ENCODE results near the gene RPS16.

RPS16 gene

GRCh38 chr19:39406656-39407409 is 28.9 kb downstream of the RPS16 start, which contains the start of gene ZFP36:
TSS of gene ZFP36 (plus strand) at chr19:39406847. CDS start at chr19:39406905, 58 bp downstream.
- peaks cover 13% of the 10 kb centered on the region for H3K27me3 ChIP-seq (ENCODE audit: control insufficient read depth, insufficient read depth, low read length, poor library complexity, severe bottlenecking)
- H3K9me3 ChIP-seq (ENCODE audit: control insufficient read depth, low read length), result no peaks in the 10 kb centered on the region
- peaks cover 39% of the 10 kb centered on the region for H3K4me1 ChIP-seq (ENCODE audit: control insufficient read depth, insufficient read depth, low read length)
- WGBS, 2 experiments, result 0 to 1% methylated on average over 56 of the region's 56 CpGs
- H3K27ac ChIP-seq (ENCODE audit: insufficient read depth, low read depth, low read length, poor library complexity, severe bottlenecking), result no peak within 1 kb of the TSS
- no peaks in the 10 kb centered on the region for H3K36me3 ChIP-seq (ENCODE audit: control insufficient read depth, insufficient read depth, low read length)
- peak within 1 kb of the TSS; percentile 56 for H3K4me3 ChIP-seq (ENCODE audit: insufficient read depth, low read depth, low read length)

- peaks cover 13% of the 10 kb centered on the region for H3K27me3 ChIP-seq (ENCODE audit: control insufficient read depth, insufficient read depth, low read length, poor library complexity, severe bottlenecking)
- no peaks in the 10 kb centered on the region for H3K9me3 ChIP-seq (ENCODE audit: control insufficient read depth, low read length)
- peak overlapping the region; percentile 56 for H3K4me3 ChIP-seq (ENCODE audit: insufficient read depth, low read depth, low read length)
- 19% methylated on average over 22 of the region's 22 CpGs for WGBS, 2 experiments
- H3K27ac ChIP-seq (ENCODE audit: insufficient read depth, low read depth, low read length, poor library complexity, severe bottlenecking), result no peak overlapping the region
- no peaks in the 10 kb centered on the region for H3K36me3 ChIP-seq (ENCODE audit: control insufficient read depth, insufficient read depth, low read length)
- H3K4me1 ChIP-seq (ENCODE audit: control insufficient read depth, insufficient read depth, low read length), result peaks cover 36% of the 10 kb centered on the region
These were observed 29.6 kb downstream of the RPS16 start for GRCh38 chr19:39405958-39406655.

GRCh38 chr19:39405261-39405957 is 30.3 kb downstream of the RPS16 start:
- whole genome bisulfite sequencing, 2 experiments, result 90 to 91% methylated on average over 17 of the region's 17 CpGs
- Histone ChIP-seq H3K4me1 (ENCODE audit: control insufficient read depth, insufficient read depth, low read length) (peaks cover 29% of the 10 kb centered on the region), H3K4me3 (ENCODE audit: insufficient read depth, low read depth, low read length) (no peak overlapping the region), H3K27ac (ENCODE audit: insufficient read depth, low read depth, low read length, poor library complexity, severe bottlenecking) (no peak overlapping the region), H3K36me3 (ENCODE audit: control insufficient read depth, insufficient read depth, low read length) (no peaks in the 10 kb centered on the region), H3K9me3 (ENCODE audit: control insufficient read depth, low read length) (no peaks in the 10 kb centered on the region), H3K27me3 (ENCODE audit: control insufficient read depth, insufficient read depth, low read length, poor library complexity, severe bottlenecking) (peaks cover 13% of the 10 kb centered on the region)

GRCh38 chr19:39403331-39404312 is 32.1 kb downstream of the RPS16 start:
- Histone ChIP-seq H3K36me3 (ENCODE audit: control insufficient read depth, insufficient read depth, low read length) (no peaks in the 10 kb centered on the region), H3K9me3 (ENCODE audit: control insufficient read depth, low read length) (no peaks in the 10 kb centered on the region)
- 2% methylated on average over 43 of the region's 43 CpGs for WGBS, 2 experiments

GRCh38 chr19:39402346-39403300 is 33.1 kb downstream of the RPS16 start:
- Histone ChIP-seq H3K27me3 (ENCODE audit: control insufficient read depth, insufficient read depth, low read length, poor library complexity, severe bottlenecking) (peaks cover 9% of the 10 kb centered on the region), H3K36me3 (ENCODE audit: control insufficient read depth, insufficient read depth, low read length) (no peaks in the 10 kb centered on the region), H3K9me3 (ENCODE audit: control insufficient read depth, low read length) (no peaks in the 10 kb centered on the region), H3K27ac (ENCODE audit: insufficient read depth, low read depth, low read length, poor library complexity, severe bottlenecking) (peak overlapping the region; percentile 98), H3K4me1 (ENCODE audit: control insufficient read depth, insufficient read depth, low read length) (peaks cover 21% of the 10 kb centered on the region), H3K4me3 (ENCODE audit: insufficient read depth, low read depth, low read length) (peak overlapping the region; percentile 48)
- 7% methylated on average over 59 of the region's 59 CpGs for WGBS, 2 experiments

More at GRCh38 chr19:39403331-39404312, 32.1 kb downstream of the RPS16 start:
- H3K27me3 ChIP-seq (ENCODE audit: control insufficient read depth, insufficient read depth, low read length, poor library complexity, severe bottlenecking), result peaks cover 13% of the 10 kb centered on the region
- peak overlapping the region; percentile 98 for H3K27ac ChIP-seq (ENCODE audit: insufficient read depth, low read depth, low read length, poor library complexity, severe bottlenecking)
- peaks cover 26% of the 10 kb centered on the region for H3K4me1 ChIP-seq (ENCODE audit: control insufficient read depth, insufficient read depth, low read length)
- peak overlapping the region; percentile 48 for H3K4me3 ChIP-seq (ENCODE audit: insufficient read depth, low read depth, low read length)

GRCh38 chr19:39401549-39402345 is 34.0 kb downstream of the RPS16 start:
- Histone ChIP-seq H3K36me3 (ENCODE audit: control insufficient read depth, insufficient read depth, low read length) (no peaks in the 10 kb centered on the region), H3K9me3 (ENCODE audit: control insufficient read depth, low read length) (no peaks in the 10 kb centered on the region), H3K27ac (ENCODE audit: insufficient read depth, low read depth, low read length, poor library complexity, severe bottlenecking) (no peak overlapping the region), H3K27me3 (ENCODE audit: control insufficient read depth, insufficient read depth, low read length, poor library complexity, severe bottlenecking) (peaks cover under 1% of the 10 kb centered on the region), H3K4me1 (ENCODE audit: control insufficient read depth, insufficient read depth, low read length) (peaks cover 15% of the 10 kb centered on the region), H3K4me3 (ENCODE audit: insufficient read depth, low read depth, low read length) (no peak overlapping the region)
- WGBS, 2 experiments, result 82 to 83% methylated on average over 25 of the region's 25 CpGs

GRCh38 chr19:39401070-39401548 is 34.6 kb downstream of the RPS16 start:
- Histone ChIP-seq H3K4me3 (ENCODE audit: insufficient read depth, low read depth, low read length) (no peak overlapping the region), H3K27ac (ENCODE audit: insufficient read depth, low read depth, low read length, poor library complexity, severe bottlenecking) (no peak overlapping the region), H3K9me3 (ENCODE audit: control insufficient read depth, low read length) (no peaks in the 10 kb centered on the region), H3K27me3 (ENCODE audit: control insufficient read depth, insufficient read depth, low read length, poor library complexity, severe bottlenecking) (no peaks in the 10 kb centered on the region), H3K36me3 (ENCODE audit: control insufficient read depth, insufficient read depth, low read length) (no peaks in the 10 kb centered on the region), H3K4me1 (ENCODE audit: control insufficient read depth, insufficient read depth, low read length) (peaks cover 15% of the 10 kb centered on the region)
- 91 to 93% methylated on average over 4 of the region's 4 CpGs for WGBS, 2 experiments

- H3K4me3 ChIP-seq (ENCODE audit: insufficient read depth, low read depth, low read length), result no peak overlapping the region
- 95 to 97% methylated on average over 4 of the region's 4 CpGs for WGBS, 2 experiments
These were observed 35.7 kb downstream of the RPS16 start for GRCh38 chr19:39400061-39400460.

More at GRCh38 chr19:39400061-39400460, 35.7 kb downstream of the RPS16 start:
- no peaks in the 10 kb centered on the region for H3K36me3 ChIP-seq (ENCODE audit: control insufficient read depth, insufficient read depth, low read length)
- H3K9me3 ChIP-seq (ENCODE audit: control insufficient read depth, low read length), result no peaks in the 10 kb centered on the region
- peaks cover 12% of the 10 kb centered on the region for H3K4me1 ChIP-seq (ENCODE audit: control insufficient read depth, insufficient read depth, low read length)
- H3K27ac ChIP-seq (ENCODE audit: insufficient read depth, low read depth, low read length, poor library complexity, severe bottlenecking), result no peak overlapping the region
- no peaks in the 10 kb centered on the region for H3K27me3 ChIP-seq (ENCODE audit: control insufficient read depth, insufficient read depth, low read length, poor library complexity, severe bottlenecking)
